A549 treated with Hydrocortisone at 1 μM for 4 hours (cell line): Measurements from ENCODE around the gene XKRX. TPM values are rescaled to one million over a fixed set of nuclear protein-coding genes. Genes with fewer than 3 reads are reported as not detected.

Experiments used
- total RNA-seq: library from RNA; stranded (reverse); fragments of 200-300 nt; extraction: Qiagen RNA extraction; gene quantifications from 5 replicates; pipeline ENCODE4 v1.2.3, GENCODE V29; 2022

The XKRX gene
- total RNA-seq: 0.55 to 1.1 TPM (median 0.82 TPM) in 5 replicates

DNA sequence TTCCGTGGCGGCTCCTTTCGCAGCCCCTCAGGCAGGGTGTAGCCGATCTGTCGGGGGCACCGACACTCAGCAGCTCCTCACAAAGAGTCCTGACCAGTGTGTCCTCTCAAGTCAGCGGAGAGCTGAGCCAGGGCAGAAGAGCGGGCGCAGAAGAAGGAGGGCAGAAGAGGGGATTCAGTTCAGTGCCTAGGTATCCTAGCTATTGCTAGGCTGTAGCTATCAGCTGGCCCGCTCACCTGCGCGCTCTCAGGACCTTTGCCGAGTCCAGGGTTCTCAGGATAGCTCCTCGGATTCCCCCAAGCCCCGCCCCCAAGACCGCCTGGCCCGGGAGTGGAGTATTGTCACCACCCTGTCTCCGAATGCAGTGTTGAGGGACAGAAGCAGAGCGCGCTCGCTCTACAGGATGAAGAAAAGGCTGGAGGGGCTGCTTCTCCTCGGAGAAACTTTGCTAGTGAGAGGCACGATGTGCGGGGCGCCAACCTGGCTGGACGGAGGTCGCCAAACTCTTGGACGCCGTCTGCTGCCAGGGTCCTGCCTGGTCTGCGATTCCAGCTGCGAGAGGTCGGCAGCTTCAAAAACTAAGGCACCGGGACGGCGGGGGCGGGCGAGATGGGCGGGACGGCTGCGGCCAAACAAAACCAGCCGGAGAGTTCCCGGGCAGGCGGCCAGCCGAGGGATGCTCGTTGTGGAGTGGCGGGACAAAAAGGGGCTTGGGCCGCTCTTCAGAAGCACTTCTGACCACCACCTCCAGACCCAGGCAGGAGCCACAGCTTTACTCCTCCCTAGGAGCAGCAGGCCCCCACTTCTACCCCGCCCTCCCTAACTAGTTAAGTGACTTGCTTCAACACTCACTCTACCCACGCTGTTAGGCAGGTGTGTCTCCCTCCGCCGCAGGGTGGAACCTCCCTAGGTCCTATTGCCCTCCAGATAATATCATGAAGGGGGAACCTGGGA is at the start of gene XKRX:
XKRX (minus strand) TSS at position 258 of the 954 bp plus-strand sequence. CDS start 613 bp downstream, outside the sequence.

GRCh38 chrX:100969408-100969807 is 40.7 kb upstream of the XKRX start, which contains the start of gene ARL13A:
ARL13A (plus strand) TSS chrX:100969708; CDS start chrX:100973690, 3,982 bp downstream.

GRCh38 chrX:100874325-100874724 is 54.4 kb downstream of the XKRX start, which contains the start of gene NOX1:
NOX1 (minus strand) TSS chrX:100874359; CDS start chrX:100874139, 220 bp downstream.

Other genes starting within 250 kb of the XKRX start
- 2.4 to 4.8 TPM (median 3.5 TPM) in 5 replicates for gene SYTL4, start 196.8 kb downstream of the XKRX start, total RNA-seq
- gene CSTF2, start 108.5 kb downstream of the XKRX start, total RNA-seq: 29.3 to 36.5 TPM (median 29.8 TPM) in 5 replicates
- 0.05 to 0.15 TPM (median 0.10 TPM) in 4 of 5 replicates, not detected in the other for gene NOX1, start 54.6 kb downstream of the XKRX start, total RNA-seq
- gene ARL13A, start 40.8 kb upstream of the XKRX start, total RNA-seq: 0.22 to 0.37 TPM (median 0.29 TPM) in 5 replicates
- gene TRMT2B, start 123.2 kb upstream of the XKRX start, total RNA-seq: 14.3 to 18.8 TPM (median 16.2 TPM) in 5 replicates
- gene TMEM35A, start 150.0 kb upstream of the XKRX start, total RNA-seq: not detected in 5 replicates
- 9.9 to 18.2 TPM (median 13.1 TPM) in 5 replicates for gene CENPI, start 169.3 kb upstream of the XKRX start, total RNA-seq